RWPE1 (cell line): ENCODE measurements around the gene TASOR2.

ENCODE experiments used
- CTCF ChIA-PET: fragments of 350-600 bp; sonication (Branson Sonifier 250); formaldehyde crosslinking; extraction: SDS; loops from one replicate; lab custom pipeline; 2021; lab: Yijun Ruan, JAX
- POLR2A ChIA-PET: fragments of 400-600 bp; formaldehyde crosslinking; extraction: SDS; loops from one replicate; lab custom pipeline; 2020; ENCODE audit warnings: antibody characterized with exemption; ENCODE audit not compliant: low non-redundant PET; lab: Yijun Ruan, JAX
- DNase-seq: peaks from one replicate; pipeline ENCODE4 v3.0.0; 2012; ENCODE audit warnings: low spot score
- H3K27ac ChIP-seq: fragments of 450-650 bp; 2 replicates; pipeline ENCODE4 v1.5.1; 2017
- CTCF ChIP-seq: fragments of 450-650 bp; conservative IDR thresholded peaks from 2 replicates; pipeline ENCODE4 v1.5.1; 2017; ENCODE audit warnings: low read depth, mild to moderate bottlenecking

The TASOR2 gene

GRCh38 chr10:5668429-5668828 lies 16.2 kb upstream of the TASOR2 start:
- H3K27ac ChIP-seq: no peak overlapping the region
- POLR2A ChIA-PET: no interaction called here
- no peak for DNase-seq
- TF ChIP-seq CTCF: no peak
- CTCF ChIA-PET: no interaction called here

GRCh38 chr10:5669604-5670003 lies 15.0 kb upstream of the TASOR2 start:
- CTCF ChIA-PET: interaction anchor here (0.6 to 0.7 kb wide), 2 partner anchors 237 to 1186 kb away, joined by 3 to 4 read pairs; no protein-coding TSS in a partner anchor
- POLR2A ChIA-PET: no interaction called here
- TF ChIP-seq CTCF: no peak
- no peak overlapping the region for H3K27ac ChIP-seq
- no peak for DNase-seq

GRCh38 chr10:5670662-5671375 lies 13.8 kb upstream of the TASOR2 start:
- TF ChIP-seq CTCF: no peak
- no peak overlapping the region for H3K27ac ChIP-seq
- POLR2A ChIA-PET: no interaction called here
- no peak for DNase-seq
- CTCF ChIA-PET: interaction anchor here (0.7 kb wide), 1 partner anchor 168 kb away, joined by 3 read pairs; no protein-coding TSS in a partner anchor

- DNase-seq: no peak
- TF ChIP-seq CTCF: no peak
- no peak overlapping the region for H3K27ac ChIP-seq
- ChIA-PET CTCF (no interaction called here), POLR2A (no interaction called here)
Observed at GRCh38 chr10:5678397-5679036, 6.1 kb upstream of the TASOR2 start.

GRCh38 chr10:5679037-5679435 lies 5.6 kb upstream of the TASOR2 start:
- no peak overlapping the region for H3K27ac ChIP-seq
- no peak for DNase-seq
- TF ChIP-seq CTCF: no peak
- CTCF ChIA-PET: no interaction called here
- POLR2A ChIA-PET: no interaction called here

- no peak for DNase-seq
- no peak for TF ChIP-seq CTCF
- POLR2A ChIA-PET: no interaction called here
- CTCF ChIA-PET: no interaction called here
- no peak overlapping the region for H3K27ac ChIP-seq
Observed at GRCh38 chr10:5679606-5680005, 5.0 kb upstream of the TASOR2 start.
